ENCODE data around the gene PARP14.
"Not testable (repeated sequence)": the region's sequence is repeated elsewhere in the genome, so short reads cannot be mapped to it uniquely, and the experiment has no call there.

PARP14 gene

DNA sequence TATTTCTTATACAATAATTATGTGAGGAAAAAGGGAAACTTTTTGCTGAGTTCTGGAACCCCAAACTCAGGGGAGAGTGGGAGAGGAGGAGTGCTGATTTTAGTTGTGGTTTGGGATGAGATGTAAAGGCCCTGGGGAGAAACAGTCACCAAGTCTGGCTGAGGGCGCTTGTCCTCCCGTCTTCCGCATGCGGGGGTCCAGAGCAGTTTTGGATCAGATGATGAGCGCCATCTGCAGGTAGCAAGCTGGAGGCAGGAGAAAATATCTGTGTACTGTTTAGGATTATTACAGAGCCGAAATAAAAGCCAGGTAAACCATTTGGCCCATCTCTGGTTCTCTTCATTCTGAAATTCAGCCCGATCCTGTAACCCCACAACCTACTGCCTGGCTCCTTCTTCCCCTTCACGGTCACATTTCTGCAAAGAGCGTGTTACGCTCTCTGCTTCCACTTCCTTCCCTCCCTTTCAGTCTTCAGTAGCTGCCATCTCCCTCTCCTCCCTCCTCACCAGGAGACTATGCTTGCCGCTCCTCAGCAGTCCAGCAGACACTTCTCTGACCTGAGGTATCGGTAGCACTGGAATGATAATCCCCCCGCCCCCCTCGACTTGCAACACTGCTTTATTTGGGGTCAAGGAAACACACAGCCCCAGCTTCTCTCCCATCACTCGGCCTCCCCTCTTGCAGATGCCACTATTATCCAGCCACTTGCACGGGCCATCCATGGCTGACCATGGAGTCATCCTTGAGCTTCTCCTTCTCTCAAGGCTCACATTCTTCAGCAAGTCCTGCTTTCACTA, 1.4 kb upstream of the PARP14 start:
- peak; percentile 77 for DNase-seq

DNA sequence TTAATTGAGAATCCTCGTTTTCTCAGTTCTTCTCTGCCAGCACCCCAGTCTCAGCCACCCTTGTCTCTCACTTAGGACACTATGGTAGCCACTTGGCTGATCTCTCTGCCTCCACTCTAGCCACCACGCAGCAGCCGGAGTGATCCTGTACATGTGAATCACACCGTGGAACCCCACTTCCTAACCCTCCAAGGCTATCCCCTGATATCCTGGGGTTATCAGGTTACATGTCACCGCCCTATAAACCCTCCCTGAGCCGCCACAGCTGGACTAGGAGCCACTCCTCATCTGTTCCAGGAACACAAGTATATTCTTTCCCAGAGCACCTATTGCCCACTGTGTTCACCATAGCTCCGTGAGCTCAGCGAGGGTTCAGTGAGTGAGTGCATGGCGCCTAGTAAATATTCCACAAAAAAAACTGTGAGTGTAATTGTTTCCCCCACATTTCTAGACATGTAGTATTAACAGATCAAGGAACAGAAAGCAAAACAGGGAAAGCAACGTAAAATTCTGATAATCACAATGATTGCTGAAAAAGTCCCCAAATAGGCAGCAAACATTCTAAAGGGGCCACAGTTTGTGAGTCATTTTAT, 661 bp upstream of the PARP14 start:
- no peak for DNase-seq

DNA sequence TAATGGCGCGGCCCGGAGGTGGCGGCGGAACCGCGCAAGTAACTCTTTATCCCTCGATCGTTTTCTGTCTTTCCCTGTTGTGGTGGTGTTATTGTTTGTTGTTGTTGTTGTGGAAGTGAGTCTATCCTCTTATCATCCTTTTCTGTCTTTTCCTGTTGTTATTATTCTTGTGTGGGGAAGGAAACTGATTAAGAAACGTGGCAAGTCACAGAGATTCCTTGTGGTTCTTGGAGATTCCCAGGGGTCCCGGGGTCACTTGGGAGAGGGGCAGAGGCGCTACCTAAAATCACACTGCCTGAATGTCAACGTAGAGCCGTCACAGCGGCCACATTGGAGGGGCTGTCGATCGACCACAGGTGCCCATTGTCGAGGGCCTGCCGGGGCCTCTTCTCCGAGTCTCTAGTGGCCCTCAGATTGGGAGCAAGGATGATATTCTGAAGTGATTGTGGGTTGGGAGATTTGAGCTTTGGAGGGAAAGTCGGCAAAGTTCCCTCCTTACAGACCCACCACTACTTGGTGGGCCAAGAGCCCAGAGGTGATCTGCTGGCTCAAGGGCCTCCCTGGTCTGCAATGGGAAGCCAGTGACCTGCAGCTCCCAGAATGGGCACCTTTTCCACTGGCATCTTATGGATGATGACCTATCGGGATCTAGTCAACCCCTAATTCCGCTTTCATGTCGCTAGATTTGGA, 790 bp downstream of the PARP14 start:
- no peak for DNase-seq

DNA sequence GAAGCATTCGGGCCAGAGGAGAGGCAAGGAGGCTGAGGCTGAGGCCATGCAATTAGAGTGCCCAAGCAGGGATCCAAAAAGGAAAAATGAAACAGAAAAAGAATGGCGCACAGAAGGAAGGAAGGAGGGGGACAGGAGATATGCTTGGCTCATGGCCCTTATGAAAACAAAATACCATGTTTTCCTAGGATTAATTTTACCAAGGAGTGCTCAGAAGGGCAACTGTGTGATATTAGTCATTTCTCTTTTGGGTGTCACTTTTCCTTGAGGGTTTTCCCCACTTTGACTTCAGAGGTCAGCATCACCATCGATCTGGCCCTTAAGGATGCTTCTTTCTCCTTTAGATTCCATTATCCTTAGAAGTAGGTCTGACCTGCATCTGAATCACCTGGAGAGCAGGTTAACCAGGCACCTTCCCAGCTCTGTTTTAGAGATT, 1.4 kb downstream of the PARP14 start:
- DNase-seq = no peak

DNA sequence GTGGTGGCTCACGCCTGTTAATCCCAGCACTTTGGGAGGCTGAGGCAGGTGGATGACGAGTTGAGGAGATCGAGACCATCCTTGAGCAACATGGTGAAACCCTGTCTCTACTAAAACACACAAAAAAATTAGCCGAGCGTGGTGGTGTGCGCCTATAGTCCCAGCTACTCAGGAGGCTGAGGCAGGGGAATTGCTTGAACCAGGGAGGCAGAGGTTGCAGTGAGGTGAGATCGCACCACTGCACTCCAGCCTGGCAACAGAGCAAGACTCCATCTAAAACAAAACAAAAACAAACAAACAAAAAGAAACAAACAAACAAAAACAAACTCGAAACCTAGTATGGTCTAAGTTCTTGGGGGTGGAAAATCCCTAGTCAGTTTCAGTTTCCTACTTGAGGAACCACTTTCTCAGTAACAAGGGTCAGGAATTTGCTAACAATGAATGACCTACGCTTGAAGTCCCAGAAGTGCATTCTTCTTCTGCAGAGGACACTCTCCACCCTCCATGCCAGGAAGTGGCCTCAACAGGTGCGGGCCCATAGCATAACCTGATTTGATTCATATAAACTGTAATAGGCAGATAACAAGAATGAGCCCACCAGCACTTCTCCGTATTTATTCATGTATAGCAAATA, 2.3 kb downstream of the PARP14 start:
- not testable (repeated sequence) for DNase-seq

DNA sequence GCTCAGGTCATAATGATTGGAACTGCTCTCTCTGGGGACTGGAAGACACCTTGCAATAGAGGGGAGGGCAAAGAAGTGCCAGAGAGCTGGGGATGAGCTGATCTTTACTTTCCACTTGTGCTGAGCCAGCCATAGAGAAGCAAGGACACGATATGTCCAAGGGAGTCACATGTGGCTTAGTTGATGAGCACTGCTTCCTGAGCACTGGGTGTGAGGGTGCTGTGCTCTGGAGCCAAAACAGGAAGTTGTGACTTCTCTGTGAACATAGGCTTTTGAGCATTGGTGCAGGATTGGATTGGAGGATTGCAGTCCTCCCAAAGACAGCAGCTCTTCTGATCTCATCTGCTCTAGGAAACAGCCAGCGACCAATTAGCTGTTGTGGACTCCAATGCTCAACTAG, 6.7 kb downstream of the PARP14 start:
- no peak for DNase-seq

DNA sequence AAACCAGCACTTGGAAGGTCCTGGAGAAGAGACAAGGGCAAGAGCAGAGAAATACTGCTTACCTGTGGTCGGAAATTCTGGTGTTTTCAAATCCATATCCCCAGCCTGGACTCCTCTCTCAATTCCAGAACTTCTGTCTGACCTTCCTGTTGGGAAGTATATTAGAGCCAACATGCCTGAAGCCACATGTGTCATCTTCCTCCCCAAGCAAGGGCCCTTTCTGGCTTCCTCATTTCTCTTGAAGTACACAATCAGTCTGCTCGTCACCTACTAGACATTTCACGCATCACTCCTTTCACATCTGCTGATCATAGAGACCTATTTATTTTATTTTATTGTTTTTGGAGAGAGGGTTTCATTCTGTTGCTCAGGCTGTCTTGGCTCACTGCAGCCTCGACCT, 8.4 kb downstream of the PARP14 start:
- no peak for DNase-seq

DNA sequence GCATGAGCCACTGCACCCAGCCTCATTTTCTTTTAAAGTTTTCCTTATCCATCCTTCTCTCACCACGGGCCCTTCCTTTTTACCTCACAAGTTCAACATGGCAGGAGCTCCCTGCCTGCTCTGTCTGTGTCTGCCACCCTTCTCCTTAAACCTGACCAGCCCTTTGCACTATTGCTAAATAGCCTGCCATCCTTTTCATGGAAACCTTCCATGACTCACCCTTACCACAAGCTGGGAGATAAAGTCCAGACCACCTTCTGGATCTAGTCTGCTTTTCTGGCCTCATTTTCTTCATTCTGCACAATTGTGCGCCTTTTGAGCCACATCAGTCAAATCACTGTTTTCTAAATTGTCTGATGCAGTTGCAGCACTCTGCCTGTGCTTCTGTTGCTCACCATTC, 8.9 kb downstream of the PARP14 start:
- DNase-seq = peak; percentile 30

DNA sequence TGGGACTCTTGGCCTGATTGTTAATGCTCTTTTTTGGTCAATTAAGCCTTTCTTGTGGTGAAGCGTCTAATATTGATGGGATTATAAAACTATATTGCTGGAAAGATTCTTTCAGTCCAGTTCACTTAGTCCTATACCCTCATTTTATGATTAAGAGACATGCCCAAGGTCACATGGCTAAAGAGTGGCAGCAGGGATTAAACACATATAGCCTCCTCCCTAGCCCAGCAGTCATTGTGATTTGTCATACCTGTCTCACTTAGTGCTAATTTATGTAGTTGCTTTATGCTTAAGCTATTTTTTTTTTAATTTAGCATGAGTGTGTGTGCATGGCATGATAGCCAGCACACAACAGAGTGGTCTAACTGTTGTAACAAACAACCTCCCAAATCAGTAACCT, 9.5 kb downstream of the PARP14 start:
- no peak for DNase-seq

DNA sequence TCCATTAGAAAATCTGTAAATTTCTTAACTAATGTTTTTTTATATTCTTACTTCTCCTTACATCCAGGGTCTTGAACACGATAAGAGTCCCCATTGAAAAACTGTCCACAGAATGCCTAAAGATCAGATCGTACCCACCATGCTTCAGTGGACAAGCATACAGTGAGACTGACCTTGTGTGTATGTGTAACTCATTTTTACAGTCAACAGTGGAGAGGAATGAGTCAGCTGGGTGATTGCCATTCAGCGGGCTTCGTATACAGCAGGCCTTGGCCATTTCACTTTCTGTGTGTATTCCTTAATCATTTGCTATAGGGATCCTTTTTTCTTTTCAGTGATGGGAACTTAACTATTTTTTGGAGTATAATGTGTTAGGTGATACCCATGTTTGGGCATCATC, 10.6 kb downstream of the PARP14 start:
- peak; percentile 31 for DNase-seq

DNA sequence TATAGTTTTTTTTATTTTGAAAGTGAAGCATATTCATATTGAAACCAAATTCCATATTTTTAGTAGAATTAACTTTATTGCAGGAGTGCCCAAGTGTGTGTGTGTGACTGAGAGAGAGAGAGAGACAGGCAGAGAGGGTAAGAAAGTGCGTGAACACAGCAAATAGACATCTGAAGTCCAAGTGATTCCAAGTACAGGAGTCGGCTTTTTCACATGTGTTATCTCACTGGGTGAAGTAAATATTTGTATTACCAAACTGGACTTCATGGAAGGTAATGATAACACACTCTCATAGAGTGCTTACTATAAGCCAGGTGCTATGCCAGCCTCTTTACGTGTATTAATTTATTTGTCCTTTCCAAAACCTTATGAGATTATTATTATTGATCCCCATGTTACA, 12.0 kb downstream of the PARP14 start:
- DNase-seq = no peak

DNA sequence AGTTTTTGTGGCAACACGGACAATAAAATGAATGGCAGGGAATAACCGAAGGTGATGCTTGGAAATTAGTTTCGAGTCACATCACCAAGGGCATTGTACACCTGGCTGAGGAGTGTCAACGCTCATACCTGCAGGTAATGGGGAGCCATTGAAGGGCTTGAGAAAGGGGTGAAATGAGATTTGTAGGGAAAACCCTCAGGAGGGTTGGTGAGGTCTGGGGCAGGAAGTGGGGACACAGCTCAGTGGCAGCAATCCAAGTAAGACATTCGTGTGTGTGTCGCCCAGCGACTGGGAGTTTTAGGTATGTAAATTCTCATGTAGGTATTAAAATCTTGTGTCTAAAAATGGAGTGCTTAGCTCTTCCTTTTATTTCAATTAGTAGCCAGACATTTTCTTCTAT, 14.3 kb downstream of the PARP14 start:
- no peak for DNase-seq

DNA sequence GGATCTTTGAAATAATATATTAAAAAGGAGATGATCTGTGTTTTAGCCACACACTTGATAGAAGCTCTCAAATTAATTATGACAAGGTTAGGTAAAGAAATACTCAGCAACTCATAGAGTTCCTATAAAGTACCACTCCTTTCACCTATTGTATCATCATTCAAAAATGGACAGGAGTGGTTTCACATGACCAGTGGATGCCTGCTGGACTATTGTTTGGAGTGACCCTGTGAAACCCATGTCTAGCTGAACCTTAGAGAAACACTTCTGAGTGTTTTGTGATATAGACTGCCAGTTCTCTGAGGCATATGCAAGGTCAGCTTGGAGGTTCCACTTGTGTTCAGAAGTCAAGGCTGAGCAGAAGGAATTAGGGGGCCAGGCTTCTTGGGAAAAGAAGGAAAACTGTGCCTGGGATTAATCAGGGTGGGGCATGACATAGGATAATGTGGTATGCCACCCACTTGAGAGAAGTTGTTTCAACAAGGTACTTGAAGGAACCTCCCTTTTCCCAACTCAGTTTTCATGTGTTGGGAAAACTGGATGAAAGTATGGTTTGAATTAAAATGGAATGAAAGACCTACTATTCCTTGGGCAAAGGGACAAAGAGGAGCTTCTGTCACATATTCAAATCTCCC, 15.4 kb downstream of the PARP14 start:
- no peak for DNase-seq

DNA sequence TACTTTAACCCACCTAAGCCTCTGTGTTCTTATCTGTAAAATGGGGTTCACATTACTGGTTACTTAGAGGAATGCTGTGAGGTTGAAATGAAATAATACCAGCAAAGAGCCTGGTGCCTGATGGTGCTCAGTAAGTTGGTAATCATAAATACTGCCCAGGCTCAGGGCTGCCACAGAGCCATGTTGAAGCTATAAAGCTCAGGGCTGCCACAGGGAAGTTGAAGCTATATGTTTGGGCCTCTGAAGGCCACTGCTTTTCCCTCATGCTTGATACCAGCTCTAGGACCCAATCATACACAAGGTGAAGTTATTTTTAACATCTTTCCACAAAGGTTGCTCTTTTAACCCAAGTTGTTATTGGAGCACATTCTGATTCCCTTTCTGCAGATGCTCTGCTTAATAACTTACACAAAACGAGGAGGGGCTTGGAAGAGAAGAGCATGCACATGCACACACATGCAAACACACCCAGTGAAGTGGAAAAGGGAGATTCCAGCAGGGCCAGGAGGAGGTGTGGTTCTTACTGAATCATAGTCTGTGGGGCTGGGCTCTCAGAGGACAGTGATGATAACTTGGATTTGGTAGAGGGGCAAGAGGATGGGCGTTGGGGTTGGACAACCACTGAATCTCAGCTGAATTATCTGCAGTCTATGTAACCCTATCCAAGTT, 17.4 kb downstream of the PARP14 start:
- DNase-seq = no peak

DNA sequence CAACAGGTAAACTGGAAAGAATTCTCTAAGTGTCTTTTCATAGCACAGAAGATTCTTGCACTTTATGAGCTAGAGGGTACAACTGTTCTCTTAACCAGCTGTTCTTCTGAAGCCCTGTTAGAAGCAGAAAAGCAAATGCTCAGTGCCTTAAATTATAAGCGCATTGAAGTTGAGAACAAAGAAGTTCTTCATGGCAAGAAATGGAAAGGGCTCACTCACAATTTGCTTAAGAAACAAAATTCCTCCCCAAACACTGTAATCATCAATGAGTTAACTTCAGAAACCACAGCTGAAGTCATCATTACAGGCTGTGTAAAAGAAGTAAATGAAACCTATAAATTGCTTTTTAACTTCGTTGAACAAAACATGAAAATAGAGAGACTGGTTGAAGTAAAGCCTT, 19.6 kb downstream of the PARP14 start:
- DNase-seq = no peak

DNA sequence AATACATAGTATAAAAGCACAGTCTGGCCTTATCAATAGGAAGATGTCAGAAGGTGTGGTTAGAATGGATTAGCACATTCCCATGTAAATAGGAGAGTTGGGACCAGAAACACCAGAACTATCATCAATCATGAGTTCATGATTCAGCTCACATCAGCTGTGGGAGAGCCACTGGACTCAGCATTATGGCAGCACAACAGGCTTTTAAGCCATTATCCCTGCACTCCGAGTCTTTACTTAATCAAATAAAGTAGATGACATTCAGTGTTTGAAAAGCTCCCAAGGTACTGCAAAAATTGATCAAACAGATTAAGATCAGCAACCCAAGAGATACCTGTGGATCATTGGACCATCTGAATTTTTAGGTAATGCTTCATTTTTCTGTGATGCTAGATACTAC, 24.7 kb downstream of the PARP14 start:
- no peak for DNase-seq

DNA sequence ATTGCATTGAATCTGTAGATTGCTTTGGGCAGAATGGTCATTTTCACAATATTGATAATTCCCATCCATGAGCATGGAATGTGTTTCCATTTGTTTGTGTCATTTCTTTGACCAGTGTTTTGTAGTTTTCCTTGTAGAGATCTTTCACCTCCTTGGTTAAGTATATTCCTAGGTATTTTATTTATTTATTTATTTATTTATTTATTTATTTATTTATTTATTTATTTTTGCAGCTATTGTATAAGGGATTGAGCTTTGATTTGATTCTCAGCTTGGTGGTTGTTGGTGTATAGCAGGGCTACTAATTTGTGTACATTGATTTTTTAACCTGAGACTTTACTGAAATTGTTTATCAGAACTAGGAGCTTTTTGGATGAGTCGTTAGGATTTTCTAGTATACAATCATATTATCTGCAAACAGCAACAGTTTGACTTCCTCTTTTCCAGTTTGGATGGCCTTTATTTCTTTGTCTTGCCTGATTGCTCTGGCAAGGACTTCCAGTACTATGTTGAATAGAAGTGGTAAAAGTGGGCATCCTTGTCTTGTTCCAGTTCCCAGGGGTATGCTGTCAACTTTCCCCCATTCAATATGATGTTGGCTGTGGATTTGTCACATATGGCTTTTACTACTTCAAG, 30.1 kb downstream of the PARP14 start:
- DNase-seq = not testable (repeated sequence)

DNA sequence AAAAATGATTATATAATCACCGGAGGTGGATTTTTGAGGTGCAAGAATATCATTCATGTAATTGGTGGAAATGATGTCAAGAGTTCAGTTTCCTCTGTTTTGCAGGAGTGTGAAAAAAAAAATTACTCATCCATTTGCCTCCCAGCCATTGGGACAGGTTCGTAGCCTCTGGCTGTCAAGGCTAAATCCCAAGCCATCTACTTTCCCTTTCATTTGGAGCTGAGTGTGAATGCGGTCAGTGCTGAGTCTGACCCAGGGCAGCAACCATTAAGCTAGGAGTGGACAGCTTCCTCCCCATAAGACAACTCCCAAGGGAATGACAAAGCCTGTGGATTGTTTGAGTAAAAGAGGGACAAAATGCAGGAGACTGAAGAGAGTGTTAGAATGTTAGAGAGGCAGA, 33.6 kb downstream of the PARP14 start:
- DNase-seq = no peak

DNA sequence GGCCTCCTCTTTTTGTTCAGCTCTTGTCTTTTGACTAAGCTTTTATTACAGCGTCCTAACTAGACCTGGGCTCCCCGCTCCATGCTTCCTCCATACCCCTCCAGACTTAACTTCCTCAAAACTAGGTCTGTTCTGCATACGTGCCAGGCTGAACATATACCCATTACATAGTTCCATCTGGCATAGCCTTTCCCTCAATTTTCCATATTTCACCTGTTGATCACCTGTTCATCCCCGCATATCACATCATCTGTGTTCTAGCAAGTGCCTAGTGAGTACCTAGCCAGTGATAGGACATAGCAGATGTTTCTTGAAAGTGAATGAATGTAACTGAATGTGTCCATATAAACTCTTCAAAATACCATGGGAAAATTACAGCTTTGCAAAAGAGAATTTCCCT, 36.0 kb downstream of the PARP14 start:
- no peak for DNase-seq

DNA sequence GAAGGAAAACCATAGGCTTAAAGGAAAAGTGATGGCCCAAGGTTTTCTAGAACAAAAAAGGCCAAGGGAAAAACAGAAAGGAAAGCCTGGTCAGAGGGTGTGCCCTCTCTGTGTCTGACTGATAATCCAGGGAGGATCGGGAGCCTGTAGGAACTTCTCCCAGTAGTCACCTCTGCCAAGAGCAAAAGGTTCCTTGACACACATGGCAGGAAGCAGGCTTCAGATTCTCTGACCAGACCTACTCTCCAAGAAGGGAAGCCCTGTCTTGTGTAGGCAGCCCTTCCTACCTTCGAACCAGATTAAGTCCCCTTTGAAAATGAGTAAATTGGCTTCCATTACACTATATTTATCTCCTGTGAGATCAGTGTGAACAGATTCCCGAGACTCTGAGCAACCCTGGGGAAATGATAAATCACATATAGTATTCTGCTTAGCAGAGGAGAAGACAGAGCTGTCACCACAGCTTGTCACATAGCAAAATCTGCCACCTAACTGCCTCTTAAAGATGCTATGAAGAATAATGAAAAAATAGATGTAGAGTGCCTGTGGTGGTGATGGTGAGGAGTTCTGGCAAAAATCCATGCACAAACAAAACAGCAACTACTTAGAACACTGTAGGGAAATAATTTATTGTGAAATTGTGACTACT, 38.8 kb downstream of the PARP14 start:
- no peak for DNase-seq

DNA sequence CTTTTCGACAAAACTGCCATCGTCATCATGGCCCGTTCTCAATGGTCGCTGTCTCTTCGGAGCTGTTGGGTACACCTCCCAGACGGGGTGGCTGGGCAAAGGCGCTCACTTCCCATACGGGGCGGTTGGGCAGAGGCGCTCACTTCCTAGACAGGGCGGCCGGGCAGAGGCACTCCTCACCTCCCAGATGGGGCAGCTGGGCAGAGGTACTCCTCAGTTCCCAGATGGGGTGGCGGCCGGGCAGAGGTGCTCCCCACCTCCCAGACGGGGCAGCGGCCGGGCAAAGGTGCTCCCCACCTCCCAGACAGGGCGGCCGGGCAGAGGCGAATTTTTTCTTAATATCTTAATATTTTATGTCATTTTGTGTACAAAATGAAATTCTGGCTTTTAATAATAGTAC, 44.5 kb downstream of the PARP14 start:
- no peak for DNase-seq
